GM12878 (cell line): ENCODE results near the gene SYCN. TPM values are rescaled to one million over a fixed set of nuclear protein-coding genes. Genes with fewer than 3 reads are reported as not detected.

Experiments
- ATAC-seq: fragments of 200-7000 bp; cut with Tn5 transposase; 3 replicates; pipeline ENCODE4 v1.9.1; 2020; ENCODE audit warnings: mild to moderate bottlenecking, moderate library complexity
- BruUV-seq: library from RNA; stranded (reverse); fragments of 400-500 nt; replicated peaks from 2 replicates; lab custom pipeline; 2021; lab: Mats Ljungman, UMichigan
- CTCF ChIA-PET: fragments of 300-600 bp; sonication (Branson Sonifier 250); formaldehyde crosslinking; extraction: SDS; loops from one replicate; lab custom pipeline; 2021; ENCODE audit warnings: inconsistent platforms; lab: Yijun Ruan, JAX
- POLR2A ChIA-PET: fragments of 350-600 bp; formaldehyde crosslinking; extraction: SDS; loops from one replicate; lab custom pipeline; 2021; ENCODE audit warnings: inconsistent platforms; lab: Charles Lee
- RAD21 ChIA-PET: fragments of 300-600 bp; sonication (Branson Sonifier 250); formaldehyde crosslinking; loops from one replicate; lab custom pipeline; 2023; ENCODE audit warnings: antibody characterized with exemption; ENCODE audit not compliant: unreplicated experiment; lab: Charles Lee
- SMC1A ChIA-PET: fragments of 300-600 bp; sonication (Branson Sonifier 250); formaldehyde crosslinking; loops from one replicate; lab custom pipeline; 2023; ENCODE audit not compliant: unreplicated experiment, uncharacterized antibody; lab: Charles Lee
- DNase-seq: peaks from one replicate; pipeline ENCODE4 v3.0.0-alpha.2; 2011; ENCODE audit warnings: low read depth, low spot score
- FAIRE-seq: peaks from 3 replicates; lab custom pipeline; 2011; peaks lifted over from hg19 to GRCh38; lab: Jason Lieb, UNC
- H2AFZ ChIP-seq: 2 replicates; pipeline ENCODE4 v1.6.0; 2011; ENCODE audit warnings: low read depth, low read length, control low read depth; ENCODE audit not compliant: control insufficient read depth
- H3K27ac ChIP-seq: 2 replicates; pipeline ENCODE4 v1.5.1; 2011; ENCODE audit warnings: control low read depth; ENCODE audit not compliant: control insufficient read depth, insufficient read depth
- H3K27me3 ChIP-seq, 2 experiments: replicated peaks in 1 of 2; 2 replicates each; pipeline versions ENCODE4 v1.6.0 to v1.6.1; 2011; ENCODE audit warnings: low read length in 1 of 2; ENCODE audit not compliant: control insufficient read depth in 2 of 2, insufficient read depth in 2 of 2
- H3K36me3 ChIP-seq, 2 experiments: 2 replicates each; pipeline ENCODE4 v1.5.1; 2011; ENCODE audit warnings: low read length in 1 of 2; ENCODE audit not compliant: control insufficient read depth in 2 of 2, insufficient read depth in 2 of 2
- H3K4me1 ChIP-seq: 2 replicates; pipeline ENCODE4 v1.6.1; 2011; ENCODE audit warnings: mild to moderate bottlenecking, low read length, moderate library complexity, mixed read lengths; ENCODE audit not compliant: control insufficient read depth, insufficient read depth
- H3K4me2 ChIP-seq: 2 replicates; pipeline ENCODE4 v1.6.0; 2011; ENCODE audit warnings: control low read depth; ENCODE audit not compliant: control insufficient read depth, insufficient read depth
- H3K4me3 ChIP-seq: fragments of 200-600 bp; sonication (generic); 2 replicates; pipeline ENCODE4 v1.5.1; 2016
- H3K79me2 ChIP-seq: 2 replicates; pipeline ENCODE4 v1.6.0; 2011; ENCODE audit warnings: low read length; ENCODE audit not compliant: control insufficient read depth, insufficient read depth
- H3K9ac ChIP-seq: 2 replicates; pipeline ENCODE4 v1.8.0; 2011; ENCODE audit warnings: low read length, control low read depth, mixed read lengths; ENCODE audit not compliant: control insufficient read depth, insufficient read depth
- H3K9me3 ChIP-seq: replicated peaks from 3 replicates; pipeline ENCODE4 v1.5.1; 2011; ENCODE audit warnings: mild to moderate bottlenecking, low read length; ENCODE audit not compliant: control insufficient read depth, insufficient read depth
- H4K20me1 ChIP-seq: 2 replicates; pipeline ENCODE4 v1.6.0; 2011; ENCODE audit not compliant: control insufficient read depth, insufficient read depth
- CBX3 ChIP-seq: fragments of 200-600 bp; sonication (generic); IDR thresholded peaks from 2 replicates; pipeline ENCODE4 v1.6.1; 2016; ENCODE audit warnings: low read depth, borderline replicate concordance
- CHD4 ChIP-seq: fragments of 200-600 bp; sonication (generic); IDR thresholded peaks from 2 replicates; pipeline ENCODE4 v1.6.1; 2016; ENCODE audit warnings: mild to moderate bottlenecking
- EP300 ChIP-seq, 2 experiments: fragments of 150-350 bp in 1 of 2; IDR thresholded peaks; 2 replicates each; pipeline ENCODE4 v1.6.1; 2011 to 2012; ENCODE audit warnings: low read depth in 2 of 2, low read length in 2 of 2, borderline replicate concordance in 1 of 2, improper control_type of control experiment in 1 of 2, inconsistent platforms in 1 of 2; ENCODE audit not compliant: control insufficient read depth in 1 of 2
- FOXM1 ChIP-seq: IDR thresholded peaks from 2 replicates; pipeline ENCODE4 v1.6.1; 2012; ENCODE audit warnings: low read depth, mild to moderate bottlenecking, inconsistent platforms, low read length, moderate library complexity
- MTA3 ChIP-seq: IDR thresholded peaks from 2 replicates; pipeline ENCODE4 v1.6.1; 2012; ENCODE audit warnings: low read length, inconsistent platforms, borderline replicate concordance
- POLR2AphosphoS2 ChIP-seq: IDR thresholded peaks from 2 replicates; pipeline ENCODE4 v1.6.1; 2011; ENCODE audit warnings: low read depth, mild to moderate bottlenecking, low read length, improper control_type of control experiment, moderate library complexity
- POU2F2 ChIP-seq: IDR thresholded peaks from 3 replicates; pipeline ENCODE4 v1.6.1; 2011; ENCODE audit warnings: low read depth, mild to moderate bottlenecking, low read length, borderline replicate concordance
- SPI1 ChIP-seq: IDR thresholded peaks from 2 replicates; pipeline ENCODE4 v1.6.1; 2011; ENCODE audit warnings: low read depth, mild to moderate bottlenecking, low read length, moderate library complexity, borderline replicate concordance; ENCODE audit not compliant: insufficient read depth
- TCF12 ChIP-seq: IDR thresholded peaks from 2 replicates; pipeline ENCODE4 v1.6.1; 2011; ENCODE audit warnings: low read depth, mild to moderate bottlenecking, low read length
- whole genome bisulfite sequencing: methylation state at CpG from one replicate; pipeline ENCODE4 v1.1.6; 2016; ENCODE audit warnings: low lambda C conversion rate; ENCODE audit not compliant: insufficient replicate concordance, insufficient coverage; ENCODE audit errors: missing lambda C conversion rate; 5-methylcytosine and 5-hydroxymethylcytosine counted together
- in situ Hi-C: fragments of 300-500 bp; cut with MboI; formaldehyde crosslinking; loops from 9 replicates; pipeline ENCODE4 v1.14.3; 2018; ENCODE audit warnings: mixed read lengths
- intact Hi-C: fragments of 100-400 bp; cut with micrococcal nuclease; formaldehyde crosslinking; loops from one replicate; pipeline ENCODE4 v1.14.2; 2022; ENCODE audit not compliant: unreplicated experiment
- polyA plus RNA-seq, 11 experiments: library from polyadenylated mRNA; depleted of rRNA in 4 of 11; unstranded in 6 of 11; stranded (reverse) in 5 of 11; fragments of >200 nt; fragmentation: Nextera tagmentation in 4 of 11; fragmentation: Illumina TruSeq in 1 of 11; extraction: Ambion mirVana in 4 of 11; extraction: Trizol in 1 of 11; gene quantifications; 1 replicate in 1 of 11; 2 replicates in 10 of 11; pipeline versions ENCODE4 v1.2.1 to v1.2.3, GENCODE V29; 2011 to 2016; ENCODE audit warnings: inconsistent platforms in 2 of 11, missing spikeins in 2 of 11, low read depth in 1 of 11
- total RNA-seq, 4 experiments: library from RNA; depleted of rRNA in 3 of 4; stranded (reverse); fragments of >200 nt in 3 of 4; fragmentation: Illumina TruSeq in 1 of 4; extraction: Trizol in 1 of 4; gene quantifications; 2 replicates each; pipeline versions ENCODE4 v1.2.1 to v1.2.3, GENCODE V29; 2013 to 2021
- TF ChIP-seq, protein P1 (sequence below): fragments of 450-650 bp; formaldehyde crosslinking; IDR thresholded peaks from 2 replicates; pipeline ENCODE4 v1.4.0; 2020; ENCODE audit warnings: mild to moderate bottlenecking, moderate library complexity
- TF ChIP-seq, protein P2 (sequence below): fragments of 450-650 bp; IDR thresholded peaks from 2 replicates; pipeline ENCODE4 v1.6.1; 2018; ENCODE audit warnings: borderline replicate concordance, mild to moderate bottlenecking; ENCODE audit not compliant: partially characterized antibody

The SYCN gene
- total and polyA plus RNA-seq, 10 of the 15 experiments (the other 5 are each of a cell fraction or from before 2014, with no cell fraction given): 0.54 TPM; not detected in 9

DNA sequence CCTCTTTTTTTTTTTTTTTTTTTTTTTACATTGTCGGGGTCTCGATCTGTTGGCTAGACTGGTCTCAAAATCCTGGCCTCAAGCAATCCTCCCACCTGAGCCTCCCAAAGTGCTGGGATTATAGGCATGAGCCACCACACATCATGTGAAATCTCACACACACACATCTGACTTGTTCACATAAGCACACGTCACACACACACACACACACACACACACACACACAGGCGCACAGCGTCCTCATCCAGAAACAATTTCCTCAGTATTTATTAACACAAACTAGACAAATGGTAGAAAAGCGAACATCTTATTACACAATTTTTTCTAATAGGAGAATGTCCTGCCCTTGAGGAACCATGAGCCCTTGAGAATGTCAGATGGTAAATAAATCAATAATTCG lies 5.1 kb upstream of the SYCN start (continued):
- TF ChIP-seq, protein P1, sequence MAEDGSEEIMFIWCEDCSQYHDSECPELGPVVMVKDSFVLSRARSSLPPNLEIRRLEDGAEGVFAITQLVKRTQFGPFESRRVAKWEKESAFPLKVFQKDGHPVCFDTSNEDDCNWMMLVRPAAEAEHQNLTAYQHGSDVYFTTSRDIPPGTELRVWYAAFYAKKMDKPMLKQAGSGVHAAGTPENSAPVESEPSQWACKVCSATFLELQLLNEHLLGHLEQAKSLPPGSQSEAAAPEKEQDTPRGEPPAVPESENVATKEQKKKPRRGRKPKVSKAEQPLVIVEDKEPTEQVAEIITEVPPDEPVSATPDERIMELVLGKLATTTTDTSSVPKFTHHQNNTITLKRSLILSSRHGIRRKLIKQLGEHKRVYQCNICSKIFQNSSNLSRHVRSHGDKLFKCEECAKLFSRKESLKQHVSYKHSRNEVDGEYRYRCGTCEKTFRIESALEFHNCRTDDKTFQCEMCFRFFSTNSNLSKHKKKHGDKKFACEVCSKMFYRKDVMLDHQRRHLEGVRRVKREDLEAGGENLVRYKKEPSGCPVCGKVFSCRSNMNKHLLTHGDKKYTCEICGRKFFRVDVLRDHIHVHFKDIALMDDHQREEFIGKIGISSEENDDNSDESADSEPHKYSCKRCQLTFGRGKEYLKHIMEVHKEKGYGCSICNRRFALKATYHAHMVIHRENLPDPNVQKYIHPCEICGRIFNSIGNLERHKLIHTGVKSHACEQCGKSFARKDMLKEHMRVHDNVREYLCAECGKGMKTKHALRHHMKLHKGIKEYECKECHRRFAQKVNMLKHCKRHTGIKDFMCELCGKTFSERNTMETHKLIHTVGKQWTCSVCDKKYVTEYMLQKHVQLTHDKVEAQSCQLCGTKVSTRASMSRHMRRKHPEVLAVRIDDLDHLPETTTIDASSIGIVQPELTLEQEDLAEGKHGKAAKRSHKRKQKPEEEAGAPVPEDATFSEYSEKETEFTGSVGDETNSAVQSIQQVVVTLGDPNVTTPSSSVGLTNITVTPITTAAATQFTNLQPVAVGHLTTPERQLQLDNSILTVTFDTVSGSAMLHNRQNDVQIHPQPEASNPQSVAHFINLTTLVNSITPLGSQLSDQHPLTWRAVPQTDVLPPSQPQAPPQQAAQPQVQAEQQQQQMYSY: no peak
- TF ChIP-seq, all 136 proteins: peak for 0

DNA sequence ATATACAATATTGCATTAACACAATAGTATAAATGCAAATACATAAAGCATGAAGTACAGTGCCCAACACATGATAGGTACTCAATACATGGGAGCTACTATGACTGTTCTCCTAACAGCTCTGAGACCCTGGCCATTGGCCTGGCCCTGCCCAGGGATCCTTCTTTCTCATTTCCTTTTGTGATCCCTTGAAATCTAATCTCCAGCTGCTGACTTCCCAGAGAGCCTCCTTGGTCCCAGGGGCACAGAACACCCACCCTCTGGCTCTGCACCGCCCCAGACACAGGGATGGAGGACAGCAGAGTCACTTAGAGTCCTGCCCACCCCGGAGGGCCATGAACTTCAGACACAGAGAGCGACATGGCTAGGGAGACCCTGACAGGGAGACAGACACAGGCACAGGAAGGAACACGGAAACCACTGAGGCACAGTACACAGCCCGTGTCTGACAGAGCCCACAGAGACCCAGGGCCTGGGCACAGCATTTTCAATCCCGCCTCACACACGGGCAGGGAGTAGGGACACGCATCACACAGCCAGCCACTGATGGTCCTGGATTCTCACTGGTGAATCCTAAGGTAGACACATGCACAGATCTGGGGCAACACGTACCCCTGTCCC lies 4.2 kb upstream of the SYCN start:
- intact Hi-C loops (no loop called here), in situ Hi-C loops (no loop called here)
- POLR2A ChIA-PET: no interaction called here
- CTCF ChIA-PET: no interaction called here
- 23% methylated on average over 9 of the region's 9 CpGs for WGBS
- SMC1A ChIA-PET: no interaction called here
- FAIRE-seq (no peak), DNase-seq (no peak), ATAC-seq (no peak)
- BruUV-seq: no TSS peak
- Histone ChIP-seq H3K36me3 (no peaks in the 10 kb centered on the region), H2AFZ (no peak overlapping the region), H3K4me2 (no peak overlapping the region), H3K9me3 (no peaks in the 10 kb centered on the region), H3K9ac (no peak overlapping the region), H3K27ac (no peak overlapping the region), H4K20me1 (no peaks in the 10 kb centered on the region), H3K4me1 (no peaks in the 10 kb centered on the region), H3K4me3 (no peak overlapping the region), H3K27me3 (peaks cover 0 to 3% of the 10 kb centered on the region in 2 experiments; a peak in 1 of 4 replicates), H3K79me2 (no peaks in the 10 kb centered on the region)
- no peak for TF ChIP-seq CBX3
- TF ChIP-seq MTA3: no peak
- TF ChIP-seq POLR2AphosphoS2: no peak
- no peak for TF ChIP-seq POU2F2
- no peak for TF ChIP-seq EP300 (IDR thresholded peaks at IDR 0.05; ENCODE audit: borderline replicate concordance in 1 of 2, control insufficient read depth in 1 of 2, low read depth in 2 of 2, low read length in 2 of 2)
- TF ChIP-seq, protein P2, sequence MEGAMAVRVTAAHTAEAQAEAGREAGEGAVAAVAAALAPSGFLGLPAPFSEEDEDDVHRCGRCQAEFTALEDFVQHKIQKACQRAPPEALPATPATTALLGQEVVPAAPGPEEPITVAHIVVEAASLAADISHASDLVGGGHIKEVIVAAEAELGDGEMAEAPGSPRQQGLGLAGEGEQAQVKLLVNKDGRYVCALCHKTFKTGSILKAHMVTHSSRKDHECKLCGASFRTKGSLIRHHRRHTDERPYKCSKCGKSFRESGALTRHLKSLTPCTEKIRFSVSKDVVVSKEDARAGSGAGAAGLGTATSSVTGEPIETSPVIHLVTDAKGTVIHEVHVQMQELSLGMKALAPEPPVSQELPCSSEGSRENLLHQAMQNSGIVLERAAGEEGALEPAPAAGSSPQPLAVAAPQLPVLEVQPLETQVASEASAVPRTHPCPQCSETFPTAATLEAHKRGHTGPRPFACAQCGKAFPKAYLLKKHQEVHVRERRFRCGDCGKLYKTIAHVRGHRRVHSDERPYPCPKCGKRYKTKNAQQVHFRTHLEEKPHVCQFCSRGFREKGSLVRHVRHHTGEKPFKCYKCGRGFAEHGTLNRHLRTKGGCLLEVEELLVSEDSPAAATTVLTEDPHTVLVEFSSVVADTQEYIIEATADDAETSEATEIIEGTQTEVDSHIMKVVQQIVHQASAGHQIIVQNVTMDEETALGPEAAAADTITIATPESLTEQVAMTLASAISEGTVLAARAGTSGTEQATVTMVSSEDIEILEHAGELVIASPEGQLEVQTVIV: no peak
- no peak for TF ChIP-seq CHD4
- no peak for TF ChIP-seq SPI1
- TF ChIP-seq FOXM1: no peak
- no peak for TF ChIP-seq TCF12
- RAD21 ChIA-PET: no interaction called here
